22Rv1 (cell line): ENCODE results near the gene CLEC4G.

Experiments used
- H3K27ac ChIP-seq: fragments of 450-650 bp; 2 replicates; pipeline ENCODE4 v1.5.1; 2017
- ZFX ChIP-seq: fragments of 450-650 bp; IDR thresholded peaks from 2 replicates; pipeline ENCODE4 v1.6.1; 2017; ENCODE audit warnings: antibody characterized with exemption, borderline replicate concordance
- TF ChIP-seq, protein P1 (sequence below): fragments of 450-650 bp; IDR thresholded peaks from 2 replicates; pipeline ENCODE4 v1.5.1; 2017; ENCODE audit warnings: mild to moderate bottlenecking

The CLEC4G gene

DNA sequence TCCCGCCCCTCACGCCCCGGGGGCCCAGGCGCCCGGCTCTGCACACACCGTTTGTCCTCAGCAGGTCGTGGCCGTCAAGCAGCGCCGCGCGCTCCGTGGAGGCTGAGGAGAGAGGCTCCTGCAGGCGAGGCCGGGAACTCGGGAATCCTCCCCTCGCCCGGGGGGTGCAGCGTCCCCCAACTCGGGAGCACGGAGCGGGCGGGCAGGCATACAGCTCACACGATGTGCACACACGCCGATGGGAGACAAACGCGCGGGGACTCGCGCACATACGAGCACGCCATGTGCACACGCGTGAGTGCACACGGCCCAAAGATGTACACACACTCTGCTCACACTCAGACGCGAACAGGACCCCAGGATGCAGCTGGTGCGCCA, 703 bp downstream of the CLEC4G start:
- no peak overlapping the region for H3K27ac ChIP-seq
- TF ChIP-seq, protein P1, sequence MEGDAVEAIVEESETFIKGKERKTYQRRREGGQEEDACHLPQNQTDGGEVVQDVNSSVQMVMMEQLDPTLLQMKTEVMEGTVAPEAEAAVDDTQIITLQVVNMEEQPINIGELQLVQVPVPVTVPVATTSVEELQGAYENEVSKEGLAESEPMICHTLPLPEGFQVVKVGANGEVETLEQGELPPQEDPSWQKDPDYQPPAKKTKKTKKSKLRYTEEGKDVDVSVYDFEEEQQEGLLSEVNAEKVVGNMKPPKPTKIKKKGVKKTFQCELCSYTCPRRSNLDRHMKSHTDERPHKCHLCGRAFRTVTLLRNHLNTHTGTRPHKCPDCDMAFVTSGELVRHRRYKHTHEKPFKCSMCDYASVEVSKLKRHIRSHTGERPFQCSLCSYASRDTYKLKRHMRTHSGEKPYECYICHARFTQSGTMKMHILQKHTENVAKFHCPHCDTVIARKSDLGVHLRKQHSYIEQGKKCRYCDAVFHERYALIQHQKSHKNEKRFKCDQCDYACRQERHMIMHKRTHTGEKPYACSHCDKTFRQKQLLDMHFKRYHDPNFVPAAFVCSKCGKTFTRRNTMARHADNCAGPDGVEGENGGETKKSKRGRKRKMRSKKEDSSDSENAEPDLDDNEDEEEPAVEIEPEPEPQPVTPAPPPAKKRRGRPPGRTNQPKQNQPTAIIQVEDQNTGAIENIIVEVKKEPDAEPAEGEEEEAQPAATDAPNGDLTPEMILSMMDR: no peak

DNA sequence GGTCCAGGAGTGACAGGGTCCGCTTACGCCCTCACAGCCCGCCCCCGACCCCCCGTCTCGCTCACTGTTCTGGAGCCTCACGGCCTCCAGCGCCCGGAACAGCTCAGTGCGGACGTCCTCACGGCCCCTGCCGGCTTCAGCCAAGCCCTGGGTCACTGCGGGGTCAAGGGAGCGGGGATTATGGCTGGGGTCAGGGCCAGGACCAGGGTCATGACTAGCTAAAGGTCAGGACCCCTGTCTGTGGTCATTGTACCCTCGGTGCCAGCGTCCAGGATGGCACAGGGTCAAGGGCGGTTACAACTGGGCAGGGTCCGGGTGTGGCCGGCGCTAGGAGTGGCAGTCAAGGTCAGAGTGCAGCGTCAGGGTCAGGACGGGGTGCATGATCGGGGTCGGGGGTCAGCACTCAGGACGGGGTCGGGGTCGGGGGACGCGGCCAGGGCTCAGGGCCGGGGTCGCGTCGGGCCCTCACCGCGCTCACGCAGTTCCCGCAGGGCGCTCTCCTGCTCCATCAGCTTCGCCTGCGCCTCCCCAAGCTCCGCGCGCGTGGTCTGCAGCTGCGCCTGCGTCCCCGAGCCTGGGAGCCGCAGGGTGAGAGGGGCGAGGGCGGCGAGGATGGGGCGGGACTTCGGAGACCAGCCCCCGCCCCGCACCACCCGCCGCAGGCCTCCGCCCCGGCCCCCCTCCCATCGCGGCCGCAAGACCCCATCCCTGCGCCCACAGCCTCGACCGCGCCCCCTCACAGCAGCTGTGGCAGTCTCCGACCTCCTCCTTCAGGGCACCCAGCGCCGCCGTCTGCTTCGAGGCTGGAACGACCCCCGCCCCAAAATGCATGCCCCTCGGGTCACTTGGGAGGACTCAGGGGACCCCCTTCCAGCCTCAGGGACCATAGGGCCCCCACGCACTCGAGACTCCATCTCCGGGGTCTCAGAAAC, 1.4 kb downstream of the CLEC4G start:
- H3K27ac ChIP-seq: no peak overlapping the region
- TF ChIP-seq ZFX: no peak
- TF ChIP-seq, protein P1: no peak

DNA sequence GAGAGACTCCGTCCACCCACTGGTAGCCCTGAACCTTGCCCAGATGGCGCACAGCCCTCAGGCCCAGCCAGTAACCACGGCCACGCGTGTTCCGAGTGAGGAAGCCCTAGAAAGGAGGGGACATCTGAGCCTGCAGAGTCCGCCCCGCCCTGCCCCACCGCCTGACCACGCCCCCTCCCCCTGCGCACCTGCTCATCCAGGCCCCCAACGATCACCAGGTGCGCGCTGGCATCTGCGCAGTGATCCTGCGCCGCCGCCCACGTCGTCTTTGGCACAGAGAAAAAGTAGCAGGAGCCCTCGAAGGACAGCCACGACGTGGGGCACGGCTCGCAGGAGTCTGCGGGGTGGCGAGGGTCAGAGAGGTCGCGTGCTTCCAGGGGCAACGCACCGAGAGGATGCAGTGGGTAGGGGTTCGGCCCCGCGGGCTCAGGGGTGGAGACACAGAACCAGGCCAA, 2.1 kb downstream of the CLEC4G start:
- H3K27ac ChIP-seq: no peak overlapping the region
- TF ChIP-seq, protein P1: no peak
- no peak for TF ChIP-seq ZFX

DNA sequence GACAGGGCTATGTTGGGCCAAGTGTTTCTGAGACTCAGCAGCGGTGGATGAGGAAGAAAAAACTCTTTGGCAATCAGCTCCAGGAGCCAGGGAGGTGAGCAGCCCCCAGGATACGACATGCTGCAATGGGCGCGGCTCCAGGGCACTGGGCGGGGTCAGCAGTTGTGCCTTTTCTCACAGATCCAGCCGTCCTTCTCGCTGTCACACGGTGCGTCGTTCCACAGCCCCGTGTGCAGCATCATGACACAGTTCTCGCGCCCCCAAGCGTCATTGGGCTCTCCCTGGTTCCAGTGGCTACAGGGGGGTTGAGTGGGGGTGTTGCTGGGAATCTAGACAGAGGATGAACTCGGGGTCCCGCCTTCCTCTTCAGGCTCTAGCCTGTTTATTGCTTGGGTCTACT, 2.7 kb downstream of the CLEC4G start:
- no peak overlapping the region for H3K27ac ChIP-seq
- TF ChIP-seq, protein P1: no peak
- TF ChIP-seq ZFX: no peak

DNA sequence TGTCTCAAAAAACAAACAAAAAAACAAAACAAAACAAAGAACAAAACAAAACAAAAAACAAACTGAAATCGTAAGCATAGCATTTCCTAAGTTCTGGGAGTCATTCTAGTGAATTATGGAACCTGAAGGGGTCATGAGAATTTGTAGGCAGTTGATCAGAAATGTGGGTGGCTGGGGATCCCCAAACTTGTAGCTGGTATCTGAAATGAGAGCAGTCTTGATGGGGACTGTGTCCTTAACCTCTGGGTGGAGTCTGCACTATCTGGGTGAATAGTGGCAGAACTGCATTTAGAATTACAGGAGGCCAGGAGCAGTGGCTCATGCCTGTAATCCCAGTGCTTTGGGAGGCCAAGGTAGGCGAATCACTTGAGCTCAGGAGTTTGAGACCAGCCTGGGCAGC, 6.1 kb downstream of the CLEC4G start:
- H3K27ac ChIP-seq: no peak overlapping the region
- TF ChIP-seq ZFX: no peak
- TF ChIP-seq, protein P1: no peak

DNA sequence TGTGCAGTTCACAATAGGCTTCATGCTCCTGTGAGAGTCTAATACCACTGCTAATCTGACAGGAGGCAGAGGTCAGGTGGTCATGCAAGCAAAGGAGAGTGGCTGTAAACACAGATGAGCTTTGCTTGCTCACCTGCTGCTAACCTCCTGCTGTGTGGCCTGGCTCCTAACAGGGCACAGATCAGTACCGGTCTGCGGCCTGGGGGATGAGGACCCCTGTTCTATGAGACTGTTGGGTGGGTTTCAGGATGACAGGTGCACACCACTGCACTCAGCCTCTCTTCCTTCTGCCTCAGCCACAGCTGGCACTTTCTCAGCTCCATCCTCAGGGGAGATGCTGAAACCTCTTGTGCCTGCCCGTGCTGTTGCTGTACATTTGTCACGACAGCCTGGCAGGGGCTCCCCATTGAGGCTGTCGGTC, 9.7 kb downstream of the CLEC4G start:
- TF ChIP-seq ZFX: no peak
- TF ChIP-seq, protein P1: no peak
- H3K27ac ChIP-seq: no peak overlapping the region

DNA sequence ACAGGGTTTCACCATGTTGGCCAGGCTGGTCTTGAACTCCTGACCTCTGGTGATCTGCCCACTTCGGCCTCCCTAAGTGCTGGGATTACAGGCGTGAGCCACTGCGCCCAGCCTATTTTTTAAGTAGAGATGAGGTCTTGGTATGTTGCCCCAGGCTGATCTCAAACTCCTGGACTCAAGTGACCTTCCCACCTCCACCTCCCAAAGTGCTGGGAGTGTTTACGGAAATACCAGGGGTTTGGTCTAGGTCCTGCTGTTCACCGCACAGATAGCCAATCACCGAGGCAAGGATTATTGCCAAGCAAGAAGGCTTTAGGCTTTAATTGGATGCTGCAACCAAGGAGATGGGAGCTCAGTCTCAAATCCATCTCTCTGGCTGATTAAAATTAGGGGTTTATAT, 11.6 kb downstream of the CLEC4G start:
- no peak overlapping the region for H3K27ac ChIP-seq
- no peak for TF ChIP-seq ZFX
- TF ChIP-seq, protein P1: no peak
